IMR-90 (cell line): Measurements from ENCODE around the gene PLA2G4D. TPM values are rescaled to one million over a fixed set of nuclear protein-coding genes. Genes with fewer than 3 reads are reported as not detected.

Source experiments
- ATAC-seq: fragments of 200-7000 bp; cut with Tn5 transposase; 2 replicates; pipeline ENCODE4 v1.9.1; 2020; ENCODE audit warnings: low read depth, mild to moderate bottlenecking, moderate library complexity
- BruUV-seq: library from RNA; stranded (reverse); fragments of 400-500 nt; replicated peaks from 2 replicates; lab custom pipeline; 2021; lab: Mats Ljungman, UMichigan
- CTCF ChIA-PET: fragments of 300-600 bp; formaldehyde crosslinking; extraction: SDS; loops from one replicate; lab custom pipeline; 2021; ENCODE audit warnings: antibody characterized with exemption; lab: Yijun Ruan, JAX
- POLR2A ChIA-PET: fragments of 300-600 bp; sonication (Branson Sonifier 250); formaldehyde crosslinking; loops from one replicate; lab custom pipeline; 2022; ENCODE audit warnings: antibody characterized with exemption; ENCODE audit not compliant: unreplicated experiment; lab: Charles Lee
- DNase-seq: peaks from one replicate; pipeline ENCODE4 v3.0.0; 2013
- H2AFZ ChIP-seq: replicated peaks from 2 replicates; pipeline ENCODE3; 2013; ENCODE audit warnings: low read length, mild to moderate bottlenecking; ENCODE audit not compliant: poor library complexity
- H2AK5ac ChIP-seq: 2 replicates; pipeline ENCODE4 v1.6.1; 2013; ENCODE audit warnings: low read depth, low read length, inconsistent platforms
- H2AK9ac ChIP-seq: replicated peaks from 2 replicates; pipeline ENCODE3; 2013; ENCODE audit warnings: mild to moderate bottlenecking, low read depth, low read length, moderate library complexity; ENCODE audit not compliant: poor library complexity
- H2BK120ac ChIP-seq: 2 replicates; pipeline ENCODE4 v1.6.1; 2013; ENCODE audit warnings: low read depth, low read length, inconsistent platforms
- H2BK15ac ChIP-seq: 3 replicates; pipeline ENCODE4 v1.6.1; 2013; ENCODE audit warnings: low read depth, low read length, inconsistent platforms
- H2BK20ac ChIP-seq: 2 replicates; pipeline ENCODE4 v1.6.1; 2013; ENCODE audit warnings: low read depth, mild to moderate bottlenecking, inconsistent platforms, low read length, moderate library complexity
- H2BK5ac ChIP-seq: 2 replicates; pipeline ENCODE4 v1.6.1; 2013; ENCODE audit warnings: mild to moderate bottlenecking, low read depth, low read length, inconsistent platforms; ENCODE audit not compliant: poor library complexity, severe bottlenecking
- H3K14ac ChIP-seq: replicated peaks from 2 replicates; pipeline ENCODE4 v1.6.1; 2013; ENCODE audit warnings: low read depth, low read length, inconsistent platforms
- H3K18ac ChIP-seq: 2 replicates; pipeline ENCODE4 v1.6.1; 2013; ENCODE audit warnings: low read depth, low read length, control low read depth
- H3K23ac ChIP-seq: 2 replicates; pipeline ENCODE4 v1.6.1; 2013; ENCODE audit warnings: low read depth, low read length, inconsistent platforms
- H3K27ac ChIP-seq: 2 replicates; pipeline ENCODE4 v1.5.1; 2013; ENCODE audit warnings: mild to moderate bottlenecking, control low read depth, low read length; ENCODE audit not compliant: insufficient read depth
- H3K27me3 ChIP-seq: 2 replicates; pipeline ENCODE4 v1.6.1; 2013; ENCODE audit warnings: low read length; ENCODE audit not compliant: control insufficient read depth, insufficient read depth
- H3K36me3 ChIP-seq: 2 replicates; pipeline ENCODE4 v1.6.1; 2013; ENCODE audit warnings: low read length, mixed read lengths; ENCODE audit not compliant: control insufficient read depth, insufficient read depth
- H3K4ac ChIP-seq: 2 replicates; pipeline ENCODE4 v1.6.1; 2013; ENCODE audit warnings: low read depth, low read length, inconsistent platforms
- H3K4me1 ChIP-seq: 2 replicates; pipeline ENCODE4 v1.6.1; 2013; ENCODE audit warnings: low read length, mixed read lengths; ENCODE audit not compliant: control insufficient read depth, insufficient read depth
- H3K4me2 ChIP-seq: 2 replicates; pipeline ENCODE4 v1.6.1; 2013; ENCODE audit warnings: low read depth, mild to moderate bottlenecking, control low read depth, low read length, moderate library complexity
- H3K4me3 ChIP-seq: 2 replicates; pipeline ENCODE4 v1.5.1; 2013; ENCODE audit warnings: low read depth, mild to moderate bottlenecking, control low read depth, low read length, moderate library complexity; ENCODE audit not compliant: insufficient read depth
- H3K56ac ChIP-seq: 2 replicates; pipeline ENCODE4 v1.6.1; 2013; ENCODE audit warnings: low read length, inconsistent platforms; ENCODE audit not compliant: insufficient read depth; ENCODE audit errors: extremely low read depth
- H3K79me1 ChIP-seq, 2 experiments: 2 replicates each; pipeline ENCODE4 v1.6.1; 2013; ENCODE audit warnings: low read length in 2 of 2, inconsistent platforms in 1 of 2, low read depth in 1 of 2
- H3K9ac ChIP-seq: 2 replicates; pipeline ENCODE4 v1.6.1; 2013; ENCODE audit warnings: low read depth, low read length, control low read depth
- H3K9me1 ChIP-seq: 2 replicates; pipeline ENCODE4 v1.6.1; 2013; ENCODE audit warnings: low read length, inconsistent platforms; ENCODE audit not compliant: insufficient read depth
- H3K9me3 ChIP-seq: 2 replicates; pipeline ENCODE4 v1.6.1; 2013; ENCODE audit warnings: low read length; ENCODE audit not compliant: control insufficient read depth, insufficient read depth
- H4K20me1 ChIP-seq: 2 replicates; pipeline ENCODE4 v1.6.1; 2013; ENCODE audit warnings: low read length, inconsistent platforms; ENCODE audit not compliant: insufficient read depth
- H4K5ac ChIP-seq: 2 replicates; pipeline ENCODE4 v1.6.1; 2013; ENCODE audit warnings: mild to moderate bottlenecking, low read depth, low read length, control low read depth
- H4K8ac ChIP-seq, 2 experiments: 2 replicates each; pipeline ENCODE4 v1.6.1; 2013; ENCODE audit warnings: low read depth in 2 of 2, low read length in 2 of 2, control low read depth in 1 of 2, inconsistent platforms in 1 of 2
- H4K91ac ChIP-seq: 2 replicates; pipeline ENCODE4 v1.6.1; 2013; ENCODE audit warnings: low read depth, low read length, inconsistent platforms; ENCODE audit not compliant: insufficient read depth
- FOS ChIP-seq: fragments of 150-350 bp; IDR thresholded peaks from 2 replicates; pipeline ENCODE4 v1.6.1; 2016; ENCODE audit warnings: low read depth, low read length
- NFE2L2 ChIP-seq: fragments of 150-350 bp; IDR thresholded peaks from 2 replicates; pipeline ENCODE4 v1.6.1; 2016; ENCODE audit warnings: low read depth, mild to moderate bottlenecking, low read length
- RFX5 ChIP-seq: IDR thresholded peaks from 2 replicates; pipeline ENCODE4 v1.8.0; 2012; ENCODE audit warnings: low read depth, mild to moderate bottlenecking, low read length, moderate library complexity
- WGBS, 2 experiments: methylation state at CpG; one replicate each; pipeline versions ENCODE4 v1.1.5 to v1.1.7; 2013; ENCODE audit warnings: missing lambda C conversion rate in 2 of 2; ENCODE audit not compliant: insufficient read length in 1 of 2; ENCODE audit errors: extremely low coverage in 2 of 2; 5-methylcytosine and 5-hydroxymethylcytosine counted together
- dilution Hi-C: fragments of 300-500 bp; cut with HindIII; formaldehyde crosslinking; loops from one replicate; pipeline ENCODE4 v1.14.3; 2018; ENCODE audit warnings: low sequenced_read_pairs; ENCODE audit not compliant: unreplicated experiment
- in situ Hi-C: fragments of 300-500 bp; cut with MboI; formaldehyde crosslinking; loops from 3 replicates; pipeline ENCODE4 v1.14.3; 2019; ENCODE audit warnings: low sequenced_read_pairs, inconsistent platforms, mixed read lengths
- intact Hi-C: fragments of 100-400 bp; cut with micrococcal nuclease; formaldehyde crosslinking; loops from 2 replicates; pipeline ENCODE4 v1.10.0; 2022
- polyA plus RNA-seq, 3 experiments: library from polyadenylated mRNA; depleted of rRNA; stranded (reverse); fragments of >200 nt; gene quantifications; 2 replicates each; pipeline ENCODE4 v1.2.3, GENCODE V29; 2012; ENCODE audit warnings: low replicate concordance in 1 of 3
- total RNA-seq: library from RNA; depleted of rRNA; stranded (reverse); fragments of >200 nt; gene quantifications from 2 replicates; pipeline ENCODE4 v1.2.3, GENCODE V29; 2012
- TF ChIP-seq, protein P1 (sequence below): fragments of 150-350 bp; IDR thresholded peaks from 2 replicates; pipeline ENCODE4 v1.6.1; 2016; ENCODE audit warnings: low read depth, mild to moderate bottlenecking, low read length, moderate library complexity, borderline replicate concordance

PLA2G4D gene
- total and polyA plus RNA-seq, 2 of the 4 experiments (the other 2 are of a cell fraction), result not detected

GRCh38 chr15:42034628-42035434, 59.5 kb downstream of the PLA2G4D start (continued):
- TF ChIP-seq NFE2L2, result no peak

DNA sequence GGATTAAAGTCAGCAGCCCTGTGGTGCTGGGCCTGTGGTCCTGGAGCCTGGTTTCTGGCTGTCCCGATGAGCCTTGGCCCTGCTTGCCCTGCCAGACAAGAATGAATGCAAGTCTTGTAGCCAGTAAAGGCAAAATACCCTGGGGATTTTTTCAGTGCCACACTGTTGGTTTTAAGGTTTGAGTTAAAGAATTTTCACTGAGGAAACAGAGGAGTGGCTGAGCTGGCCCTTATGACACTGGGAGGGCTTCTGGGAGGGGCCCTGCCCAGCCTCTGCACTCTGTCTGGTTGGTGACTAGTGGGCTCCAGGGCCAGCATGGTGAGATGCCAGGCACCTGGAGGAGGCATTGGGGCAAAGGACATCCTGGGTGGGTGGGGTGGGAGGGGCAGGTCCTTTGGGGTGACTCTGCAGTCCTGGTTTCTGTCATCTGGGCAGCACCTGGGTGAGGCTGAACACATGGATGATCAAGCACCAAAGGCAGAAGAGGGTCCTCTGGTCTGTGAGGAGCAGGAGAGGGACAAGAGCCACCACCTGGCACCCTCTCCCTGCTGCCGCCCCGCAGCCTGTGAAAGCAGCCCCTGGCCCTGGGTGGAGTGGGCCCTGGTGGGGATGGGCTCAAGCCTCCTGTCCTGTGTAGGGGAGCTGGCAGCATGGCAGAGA, 61.0 kb downstream of the PLA2G4D start:
- no peak overlapping the region for H3K18ac ChIP-seq
- H3K27me3 ChIP-seq, result peaks cover 44% of the 10 kb centered on the region
- H4K8ac ChIP-seq, result no peak overlapping the region
- H3K36me3 ChIP-seq, result no peaks in the 10 kb centered on the region
- H4K5ac ChIP-seq, result no peak overlapping the region
- CTCF ChIA-PET, result no interaction called here
- no peak overlapping the region for H2BK5ac ChIP-seq
- WGBS, 2 experiments, result no CpG with 5 or more reads among the region's 3 CpGs
- no peaks in the 10 kb centered on the region for H3K79me1 ChIP-seq
- TF ChIP-seq, protein P1, sequence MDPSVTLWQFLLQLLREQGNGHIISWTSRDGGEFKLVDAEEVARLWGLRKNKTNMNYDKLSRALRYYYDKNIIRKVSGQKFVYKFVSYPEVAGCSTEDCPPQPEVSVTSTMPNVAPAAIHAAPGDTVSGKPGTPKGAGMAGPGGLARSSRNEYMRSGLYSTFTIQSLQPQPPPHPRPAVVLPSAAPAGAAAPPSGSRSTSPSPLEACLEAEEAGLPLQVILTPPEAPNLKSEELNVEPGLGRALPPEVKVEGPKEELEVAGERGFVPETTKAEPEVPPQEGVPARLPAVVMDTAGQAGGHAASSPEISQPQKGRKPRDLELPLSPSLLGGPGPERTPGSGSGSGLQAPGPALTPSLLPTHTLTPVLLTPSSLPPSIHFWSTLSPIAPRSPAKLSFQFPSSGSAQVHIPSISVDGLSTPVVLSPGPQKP, result no peak
- TF ChIP-seq FOS, result no peak
- no peak for TF ChIP-seq RFX5
- peaks cover 6% of the 10 kb centered on the region; the same call in 1 of the 2 replicates for H3K9me3 ChIP-seq
- no peak overlapping the region for H3K23ac ChIP-seq
- no peak overlapping the region for H3K27ac ChIP-seq
- H2AFZ ChIP-seq, result no peak overlapping the region
- no peaks in the 10 kb centered on the region for H3K4me1 ChIP-seq
- no peak overlapping the region for H2BK15ac ChIP-seq
- H2AK9ac ChIP-seq, result no peak overlapping the region
- dilution Hi-C loops, result no loop called here
- no peaks in the 10 kb centered on the region for H3K9me1 ChIP-seq
- H4K91ac ChIP-seq, result no peak overlapping the region
- intact Hi-C loops, result no loop called here
- H3K56ac ChIP-seq, result no peak overlapping the region
- BruUV-seq, result no TSS peak
- H3K4me3 ChIP-seq, result no peak overlapping the region
- H3K9ac ChIP-seq, result no peak overlapping the region
- in situ Hi-C loops, result no loop called here
- H4K20me1 ChIP-seq, result no peaks in the 10 kb centered on the region
- no peak overlapping the region for H2BK120ac ChIP-seq
- POLR2A ChIA-PET, result no interaction called here
- DNase-seq (no peak), ATAC-seq (no peak)
- H3K4ac ChIP-seq, result no peak overlapping the region
- H2BK20ac ChIP-seq, result no peak overlapping the region
- no peak overlapping the region for H3K14ac ChIP-seq
- H3K4me2 ChIP-seq, result no peak overlapping the region
- no peak overlapping the region for H2AK5ac ChIP-seq
